Islet of Langerhans (tissue), 1 donor: Measurements from ENCODE around the gene CDK5.

ENCODE experiments used
- FAIRE-seq: peaks from one replicate; lab custom pipeline; 2011; peaks lifted over from hg19 to GRCh38; lab: Jason Lieb, UNC

The CDK5 gene

GRCh38 chr7:151086802-151087244, 29.1 kb upstream of the CDK5 start:
- FAIRE-seq = no peak

DNA sequence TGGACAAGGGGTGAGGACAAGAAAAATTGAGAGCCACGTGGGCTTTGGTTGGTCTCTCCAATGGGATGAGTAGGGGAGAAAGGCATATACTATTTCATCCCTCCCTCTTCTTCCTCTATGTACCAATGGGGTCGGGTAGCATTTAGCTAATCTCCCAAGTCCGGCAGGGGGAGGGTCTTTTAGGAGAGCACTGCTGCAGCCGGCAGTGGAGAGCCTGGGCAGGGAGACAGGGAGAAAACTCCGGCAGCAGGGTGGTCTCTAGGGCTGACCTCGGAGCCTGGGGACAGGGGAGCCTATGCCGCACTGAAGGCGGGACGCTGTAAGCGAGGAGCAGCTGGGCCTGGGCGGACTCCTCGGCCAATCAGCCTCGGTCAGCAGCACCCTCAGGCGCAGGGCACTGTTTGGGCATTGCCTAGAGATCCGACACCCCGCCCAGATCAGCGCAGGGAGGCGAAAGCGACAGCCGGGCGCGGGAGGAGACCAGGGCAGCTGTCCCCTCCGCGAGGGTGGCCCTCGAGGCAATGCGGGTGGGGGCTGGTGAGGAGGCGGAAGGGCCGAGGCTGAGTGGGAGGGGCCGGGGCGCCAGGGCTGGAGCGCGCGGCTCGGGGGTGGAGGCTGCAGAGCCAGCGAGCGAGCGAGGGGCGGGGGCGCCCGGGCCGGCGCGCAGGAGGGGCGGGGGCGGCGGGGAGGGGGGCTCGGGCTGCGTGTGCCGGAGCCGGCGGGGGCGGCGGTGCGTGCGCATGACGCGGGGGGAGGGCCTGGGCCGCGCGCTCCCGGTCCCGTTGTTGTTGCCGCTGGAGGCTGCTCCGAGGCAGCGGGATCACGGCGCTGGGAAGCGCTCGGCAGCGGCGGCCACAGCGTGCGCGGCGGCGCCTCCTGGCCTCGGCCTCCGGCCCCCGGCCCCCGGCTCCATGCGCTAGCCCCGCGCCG, 28.3 kb upstream of the CDK5 start, which contains the start of gene AGAP3:
AGAP3 (plus strand) TSS at position 785 of the 930 bp plus-strand sequence. CDS start 267 bp downstream, outside the sequence.
- no peak for FAIRE-seq

DNA sequence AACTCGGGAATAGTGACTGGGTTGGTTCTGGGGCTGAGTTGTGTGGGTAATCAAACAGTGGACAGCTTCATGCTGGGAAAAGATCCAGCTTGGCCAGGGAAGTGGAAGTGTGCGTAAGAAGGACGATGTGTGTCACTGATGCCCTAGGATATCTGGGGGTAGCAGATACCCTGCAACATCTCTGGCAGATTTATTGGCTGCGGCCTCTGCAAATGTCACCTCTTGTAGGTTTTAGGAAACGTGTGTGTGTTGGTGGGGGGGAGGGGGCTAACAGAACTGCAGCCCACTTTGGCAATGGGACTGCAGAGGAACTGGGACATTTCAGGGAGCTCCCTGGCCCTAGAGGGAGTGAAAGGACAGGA, 27.6 kb upstream of the CDK5 start:
- FAIRE-seq = no peak

DNA sequence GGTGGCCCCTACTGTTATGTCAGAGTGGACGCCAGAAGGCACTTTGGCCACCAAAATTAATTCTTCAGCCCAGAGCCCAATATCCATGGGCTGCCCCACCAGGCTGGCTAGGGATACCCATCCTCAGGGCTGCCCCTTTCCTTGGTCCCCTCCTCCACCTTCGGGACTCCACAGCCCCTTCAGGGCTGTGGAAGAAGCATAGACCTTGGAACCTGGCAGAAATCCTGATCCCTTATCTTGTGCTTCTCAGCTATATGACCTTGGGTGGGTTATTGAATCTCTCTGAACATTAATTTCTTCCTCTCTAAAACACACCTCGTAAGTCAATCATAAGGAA, 26.1 kb upstream of the CDK5 start:
- no peak for FAIRE-seq

- no peak for FAIRE-seq
Observed at GRCh38 chr7:151083071-151083823, 25.6 kb upstream of the CDK5 start, which contains the start of gene TMUB1. TSS of gene TMUB1 (minus strand) at chr7:151083493. CDS start at chr7:151082563, 930 bp downstream.

DNA sequence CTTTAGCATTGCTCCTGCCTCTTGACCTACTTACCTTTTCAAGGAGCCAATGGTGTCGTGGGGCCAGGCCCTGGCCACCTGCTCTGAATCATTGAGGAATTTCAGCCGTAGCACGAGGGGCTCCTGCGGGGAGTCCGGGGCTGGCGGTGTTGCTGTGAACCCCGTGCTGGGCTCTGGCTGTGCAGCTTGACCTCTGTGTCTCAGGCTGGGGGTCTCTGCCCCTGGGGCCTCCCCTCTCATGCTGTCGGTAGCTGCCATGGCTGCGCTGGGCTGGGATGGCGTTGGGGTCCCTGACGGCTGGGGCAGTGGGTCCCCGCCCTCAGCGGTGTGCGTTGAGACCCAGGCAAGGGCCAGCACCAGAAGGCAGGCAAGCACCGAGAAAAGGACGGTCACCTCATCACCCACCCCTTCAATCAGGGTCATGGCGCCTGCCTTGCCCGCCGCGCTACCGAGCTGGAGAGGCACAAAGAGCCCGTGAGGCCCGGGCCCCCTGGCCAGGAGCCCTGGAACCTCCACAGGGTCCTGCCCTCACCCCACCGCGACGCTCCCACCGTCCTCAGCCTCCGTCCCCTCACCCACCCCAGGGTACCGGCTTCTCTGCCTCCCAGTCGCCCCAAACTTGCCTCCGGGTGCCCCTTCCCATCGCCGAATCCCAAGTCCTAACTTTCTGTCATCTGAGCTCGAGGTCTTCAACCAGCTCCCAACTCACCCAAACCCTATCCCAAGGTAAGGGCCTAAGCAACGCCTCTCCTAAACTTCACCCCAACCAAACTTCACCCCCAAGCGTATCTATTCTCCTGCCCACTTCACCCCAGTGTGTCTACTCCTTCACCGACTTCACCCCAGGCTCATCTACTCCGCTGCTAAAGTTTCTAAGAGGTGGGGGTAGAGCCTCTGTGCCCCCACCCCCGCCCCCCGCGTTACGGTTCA, 24.7 kb upstream of the CDK5 start:
- no peak for FAIRE-seq

- FAIRE-seq = no peak
Observed at GRCh38 chr7:151081170-151082101, 23.7 kb upstream of the CDK5 start.

DNA sequence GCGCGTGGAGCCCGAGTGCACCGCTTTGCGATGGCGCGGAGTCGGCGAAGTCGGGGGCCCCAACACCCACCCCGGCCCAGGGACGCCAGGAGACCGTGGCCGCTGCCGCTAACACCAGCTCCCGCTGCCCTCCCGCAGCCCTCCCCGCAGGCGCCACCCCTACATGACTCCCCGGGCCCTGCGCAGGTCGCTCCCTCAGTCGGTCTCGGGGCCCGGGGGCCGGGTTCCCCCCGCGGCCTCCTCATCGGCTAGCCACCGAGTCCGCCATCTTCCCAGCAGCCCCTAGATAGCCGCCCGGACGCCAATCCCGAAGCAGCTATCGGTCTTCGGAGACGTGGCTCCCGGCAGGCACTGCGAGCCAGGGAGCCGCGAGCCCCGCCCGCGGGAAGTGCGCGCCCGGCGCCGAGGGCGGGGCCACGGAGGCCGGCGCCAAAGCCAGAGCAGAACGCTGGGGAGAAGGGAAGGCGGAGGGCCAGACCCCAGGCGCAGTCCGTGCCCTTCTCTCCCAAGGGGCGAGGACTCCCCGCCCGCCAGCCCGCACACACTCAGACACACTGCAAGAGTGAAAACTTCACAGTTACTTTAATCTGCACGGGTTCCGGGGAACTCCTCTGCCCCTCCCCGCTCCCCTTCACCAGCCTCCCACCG, 22.9 kb upstream of the CDK5 start, which contains the start of gene FASTK:
FASTK (minus strand) TSS at position 288 of the 648 bp plus-strand sequence; CDS start at position 245, 43 bp downstream.
- no peak for FAIRE-seq

GRCh38 chr7:151080067-151080521, 22.4 kb upstream of the CDK5 start:
- no peak for FAIRE-seq

DNA sequence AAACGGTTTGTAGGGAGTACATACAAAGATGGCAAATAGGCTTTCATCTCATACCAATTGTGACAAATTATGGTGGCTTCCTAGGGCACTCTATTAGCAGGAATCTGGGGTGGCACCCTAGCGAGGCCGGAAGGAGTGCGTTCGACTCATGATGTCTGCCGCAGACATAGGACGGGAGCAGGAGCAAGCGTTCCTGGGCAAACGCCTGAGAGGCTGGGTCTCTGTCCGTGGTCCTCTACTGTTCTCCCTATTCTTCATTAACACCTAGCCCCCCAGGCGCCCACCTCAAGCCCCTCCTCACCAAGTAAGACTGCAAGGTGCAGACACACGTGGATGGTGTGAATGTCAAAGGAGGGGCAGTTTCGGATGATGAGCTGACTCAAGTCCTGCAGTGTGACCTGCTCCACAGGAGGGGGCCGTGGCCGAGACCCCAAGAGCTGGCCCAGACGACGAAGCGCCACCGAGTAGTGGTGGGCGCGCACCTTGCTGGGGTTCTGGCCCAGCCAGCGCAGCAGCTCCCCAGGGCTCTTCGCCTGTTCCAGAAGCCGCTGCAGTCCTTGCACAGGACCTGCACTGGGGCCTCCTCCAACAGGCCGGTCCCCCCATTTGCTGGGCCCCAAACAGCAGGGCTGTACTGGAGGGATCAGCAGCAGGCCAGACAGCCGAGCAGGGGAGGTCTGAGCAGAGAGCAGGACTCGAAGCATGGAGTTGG, 21.7 kb upstream of the CDK5 start:
- FAIRE-seq = no peak

GRCh38 chr7:151078233-151079040, 20.7 kb upstream of the CDK5 start:
- no peak for FAIRE-seq

- FAIRE-seq = no peak
Observed at GRCh38 chr7:151077705-151078232, 20.1 kb upstream of the CDK5 start.

GRCh38 chr7:151076863-151077704, 19.4 kb upstream of the CDK5 start:
- no peak for FAIRE-seq

GRCh38 chr7:151075978-151076426, 18.3 kb upstream of the CDK5 start:
- FAIRE-seq = no peak

DNA sequence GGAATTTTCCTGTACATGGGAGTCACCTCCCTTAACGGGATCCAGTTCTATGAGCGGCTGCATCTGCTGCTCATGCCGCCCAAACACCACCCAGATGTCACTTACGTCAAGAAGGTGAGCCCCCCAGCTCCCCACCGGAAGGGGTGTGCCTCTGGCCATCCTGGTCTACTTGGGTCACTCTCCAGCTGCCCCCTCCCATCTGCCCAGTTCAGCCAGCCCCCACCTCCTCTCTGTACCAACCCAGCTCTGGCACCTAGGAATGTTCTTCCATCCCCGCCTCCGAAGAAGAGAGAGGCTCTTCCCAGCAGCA, 17.9 kb upstream of the CDK5 start:
- no peak for FAIRE-seq

GRCh38 chr7:151074817-151075661, 17.3 kb upstream of the CDK5 start:
- FAIRE-seq = no peak

GRCh38 chr7:151073990-151074389, 16.3 kb upstream of the CDK5 start:
- no peak for FAIRE-seq
